ENCODE results near the gene IL20RB.

The IL20RB gene, protein sequence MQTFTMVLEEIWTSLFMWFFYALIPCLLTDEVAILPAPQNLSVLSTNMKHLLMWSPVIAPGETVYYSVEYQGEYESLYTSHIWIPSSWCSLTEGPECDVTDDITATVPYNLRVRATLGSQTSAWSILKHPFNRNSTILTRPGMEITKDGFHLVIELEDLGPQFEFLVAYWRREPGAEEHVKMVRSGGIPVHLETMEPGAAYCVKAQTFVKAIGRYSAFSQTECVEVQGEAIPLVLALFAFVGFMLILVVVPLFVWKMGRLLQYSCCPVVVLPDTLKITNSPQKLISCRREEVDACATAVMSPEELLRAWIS

DNA sequence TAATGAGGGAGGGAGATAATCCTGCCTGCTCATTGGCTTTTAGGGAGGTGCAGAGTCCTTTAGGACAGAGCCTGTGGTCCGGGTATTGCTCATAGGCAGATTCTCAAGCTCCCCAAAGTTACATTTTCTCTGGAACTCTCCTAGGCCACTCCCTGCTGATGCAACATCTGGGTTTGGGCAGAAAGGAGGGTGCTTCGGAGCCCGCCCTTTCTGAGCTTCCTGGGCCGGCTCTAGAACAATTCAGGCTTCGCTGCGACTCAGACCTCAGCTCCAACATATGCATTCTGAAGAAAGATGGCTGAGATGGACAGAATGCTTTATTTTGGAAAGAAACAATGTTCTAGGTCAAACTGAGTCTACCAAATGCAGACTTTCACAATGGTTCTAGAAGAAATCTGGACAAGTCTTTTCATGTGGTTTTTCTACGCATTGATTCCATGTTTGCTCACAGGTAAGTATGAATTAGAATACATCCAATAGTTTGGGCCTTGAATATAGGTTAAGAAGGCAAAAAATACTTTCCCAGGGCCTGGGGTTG, at the start of gene IL20RB:
Gene IL20RB (plus strand): TSS at position 233 of the 538 bp plus-strand sequence. CDS start 131 bp downstream, at position 364.
- DNase-seq (ENCODE audit: low spot score): peak; percentile 88

DNA sequence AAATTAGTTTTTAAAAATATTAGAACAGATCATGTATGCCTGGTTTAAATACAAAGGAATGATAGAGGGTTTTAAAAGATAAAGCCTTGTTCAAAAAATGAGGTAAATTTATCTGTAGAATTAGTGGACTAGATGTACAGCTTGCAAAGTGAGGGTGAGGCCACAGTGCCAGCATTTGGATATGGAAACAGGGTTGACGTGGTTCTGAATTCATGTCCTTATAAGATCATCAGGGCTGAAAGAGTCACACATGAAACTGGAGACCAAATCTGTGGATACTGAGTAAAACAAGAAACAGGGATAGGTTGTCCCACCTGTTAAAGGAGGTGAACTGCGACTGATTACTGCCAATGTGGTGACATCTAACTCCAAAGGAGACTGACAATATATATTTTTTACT, 49.5 kb upstream of the IL20RB start:
- no peak for DNase-seq (ENCODE audit: low spot score)

- no peak for DNase-seq (ENCODE audit: low spot score)
Observed at GRCh38 chr3:136909187-136909586, 48.6 kb upstream of the IL20RB start.

GRCh38 chr3:136910697-136911096, 47.1 kb upstream of the IL20RB start:
- no peak for DNase-seq (ENCODE audit: low spot score)

DNA sequence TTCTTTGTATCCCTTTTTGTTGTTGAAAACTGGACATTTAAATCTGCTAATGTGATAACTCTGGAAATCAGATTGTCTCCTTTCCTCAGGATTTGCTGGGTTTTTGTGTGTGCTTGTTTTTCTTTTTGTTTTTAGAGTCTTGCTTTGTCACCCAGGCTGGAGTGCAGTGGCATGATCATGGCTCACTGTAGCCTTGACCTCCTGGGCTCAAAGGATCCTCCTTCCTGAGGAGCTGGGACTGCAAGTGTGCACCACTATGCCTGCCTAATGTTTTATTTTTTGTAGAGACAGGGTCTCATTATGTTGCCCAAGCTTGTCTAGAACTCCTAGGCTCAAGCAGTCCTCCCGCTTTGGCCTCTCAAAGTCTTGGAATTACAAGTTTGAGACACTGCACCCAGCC, 44.6 kb upstream of the IL20RB start:
- DNase-seq (ENCODE audit: low spot score): no peak

- no peak for DNase-seq (ENCODE audit: low spot score)
Observed at GRCh38 chr3:136914739-136915138, 43.0 kb upstream of the IL20RB start.

DNA sequence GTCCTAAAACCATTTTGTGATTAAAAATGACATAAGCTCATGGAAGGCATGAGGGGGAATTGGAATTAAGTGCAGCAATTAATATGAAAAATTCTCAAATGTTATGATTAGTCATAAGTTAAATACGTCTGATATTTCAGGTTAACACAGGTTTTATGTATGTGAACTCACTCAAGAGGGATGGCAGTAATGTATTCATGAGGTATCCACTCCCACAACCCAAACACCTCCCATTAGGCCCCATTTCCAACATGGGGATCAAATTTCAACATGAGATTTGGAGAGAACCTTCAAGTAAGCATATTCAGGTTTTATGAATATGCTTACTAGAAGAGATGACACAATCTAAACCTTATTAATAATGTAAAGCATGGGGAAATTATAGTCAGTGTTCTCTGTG, 41.6 kb upstream of the IL20RB start:
- DNase-seq (ENCODE audit: low spot score): no peak

- no peak for DNase-seq (ENCODE audit: low spot score)
Observed at GRCh38 chr3:136919799-136920580, 37.8 kb upstream of the IL20RB start.

DNA sequence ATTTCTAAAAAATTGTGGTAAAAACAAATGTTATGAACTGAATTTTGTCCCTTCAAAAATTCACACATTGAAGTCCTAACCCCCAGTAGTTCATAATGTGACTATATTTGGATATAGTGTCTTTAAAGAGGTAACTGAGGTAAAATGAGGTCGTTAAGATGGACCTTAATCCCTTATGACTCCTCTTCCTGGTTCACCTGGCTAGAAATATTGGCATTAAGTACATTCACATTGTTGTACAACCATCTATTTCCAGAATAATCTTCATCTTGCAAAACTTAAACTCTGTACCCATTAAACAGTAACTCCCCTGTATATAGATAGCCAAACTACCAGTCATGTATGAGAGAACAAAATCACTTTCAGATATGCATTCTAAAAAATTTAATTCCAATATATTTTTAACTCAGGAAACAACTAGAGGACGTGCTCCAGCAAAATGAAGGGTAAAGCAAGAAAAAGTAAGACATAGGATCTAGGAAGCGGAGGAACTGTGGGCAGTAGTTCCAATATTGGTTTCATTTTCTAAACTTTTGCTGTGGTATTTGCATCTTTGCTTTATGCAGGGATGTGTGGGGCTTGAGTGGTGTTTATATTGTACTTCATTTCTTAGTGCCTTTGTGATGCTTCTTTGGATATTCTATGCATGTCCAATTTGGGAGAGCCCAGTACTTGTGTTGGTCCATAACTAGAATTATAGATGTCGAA, 36.7 kb upstream of the IL20RB start:
- DNase-seq (ENCODE audit: low spot score): no peak

DNA sequence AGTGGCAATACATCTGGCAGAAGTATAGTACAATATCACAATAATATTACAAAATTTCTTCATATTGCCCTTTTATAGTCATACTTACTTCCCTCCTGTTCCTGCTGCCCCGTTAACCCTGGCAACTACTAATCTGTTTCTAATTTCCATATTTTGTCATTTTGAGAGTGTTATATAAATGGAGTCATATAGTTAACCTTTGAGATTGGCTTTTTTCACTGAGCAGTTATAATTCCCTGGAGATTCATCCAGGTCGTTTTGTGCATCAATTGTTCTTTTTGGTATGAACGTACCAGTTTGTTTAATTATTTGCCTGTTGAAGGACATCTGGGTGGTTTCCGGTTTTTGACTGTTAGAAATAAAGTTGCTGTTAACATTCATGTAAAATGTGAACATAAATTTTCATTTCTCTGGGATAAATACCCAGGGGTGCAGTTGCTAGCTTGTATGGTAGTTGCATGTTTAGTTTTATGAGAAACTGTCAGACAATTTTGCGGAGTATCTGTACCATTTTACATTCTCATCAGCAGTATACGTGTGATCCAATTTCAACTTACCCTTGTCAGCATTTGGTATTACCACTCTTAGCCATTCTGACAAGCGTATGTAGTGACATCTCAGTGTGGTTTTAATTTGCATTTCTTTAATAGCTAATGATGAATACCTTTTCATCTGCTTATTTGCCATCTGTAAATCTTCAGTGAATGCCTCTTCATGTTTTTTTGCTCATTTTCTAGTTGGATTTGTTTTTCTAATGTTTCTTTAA, 32.2 kb upstream of the IL20RB start:
- DNase-seq (ENCODE audit: low spot score): peak; percentile 21

DNA sequence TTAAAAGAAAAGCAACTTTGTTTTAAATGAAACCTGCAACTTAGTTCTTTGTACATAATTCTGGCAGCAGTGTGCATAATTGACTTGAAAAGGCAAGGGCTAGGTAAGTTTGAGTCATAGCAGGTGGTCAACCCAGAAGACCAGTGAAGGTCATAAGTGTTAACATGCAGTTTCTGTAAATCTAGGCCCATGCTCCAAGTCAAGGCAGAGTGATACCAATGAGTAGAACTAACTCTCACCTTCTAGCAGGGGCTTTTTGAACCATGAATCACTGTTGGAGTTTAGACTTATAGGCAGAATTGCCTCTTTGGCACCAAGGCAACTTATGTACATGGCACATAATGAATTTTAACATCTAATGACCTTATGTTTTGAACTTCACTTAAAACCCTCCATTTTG, 29.5 kb upstream of the IL20RB start:
- no peak for DNase-seq (ENCODE audit: low spot score)

- peak; percentile 74 for DNase-seq (ENCODE audit: low spot score)
Observed at GRCh38 chr3:136929977-136930670, 27.7 kb upstream of the IL20RB start.

DNA sequence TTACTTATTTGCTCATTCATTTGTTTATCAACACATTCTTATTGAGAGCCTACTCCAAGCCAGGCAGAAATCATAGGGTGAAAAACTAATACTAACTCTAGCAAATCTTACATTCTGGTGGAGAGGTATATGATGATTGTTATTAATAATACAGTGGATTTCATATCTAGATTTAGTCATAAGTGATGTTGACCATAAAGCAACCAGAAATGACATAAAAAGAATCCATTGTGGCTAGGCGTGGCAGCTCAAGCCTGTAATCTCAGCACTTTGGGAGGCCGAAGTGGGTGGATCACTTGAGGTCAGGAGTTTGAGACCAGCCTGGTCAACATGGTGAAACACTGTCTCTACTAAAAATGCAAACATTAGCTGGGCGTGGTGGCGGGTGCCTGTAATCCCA, 26.2 kb upstream of the IL20RB start:
- DNase-seq (ENCODE audit: low spot score): no peak

DNA sequence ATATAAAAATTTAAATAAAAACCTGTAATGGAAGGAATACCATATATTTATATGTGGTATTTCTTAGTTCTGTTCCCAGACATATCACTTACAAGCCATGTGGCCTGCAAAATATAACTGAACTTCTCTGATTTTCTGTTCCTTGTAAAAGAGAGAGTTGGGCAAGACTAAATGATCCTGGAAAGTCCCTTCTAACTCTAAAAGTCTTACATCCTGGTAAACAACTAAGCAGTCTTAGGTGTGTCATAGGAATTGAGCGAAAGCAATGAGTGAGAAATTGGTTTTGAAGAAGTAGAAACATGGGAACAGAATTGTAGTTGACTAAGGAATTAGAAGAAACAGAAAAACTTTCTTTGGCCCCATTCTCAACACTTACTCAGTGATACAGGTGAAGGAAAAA, 25.3 kb upstream of the IL20RB start:
- no peak for DNase-seq (ENCODE audit: low spot score)

DNA sequence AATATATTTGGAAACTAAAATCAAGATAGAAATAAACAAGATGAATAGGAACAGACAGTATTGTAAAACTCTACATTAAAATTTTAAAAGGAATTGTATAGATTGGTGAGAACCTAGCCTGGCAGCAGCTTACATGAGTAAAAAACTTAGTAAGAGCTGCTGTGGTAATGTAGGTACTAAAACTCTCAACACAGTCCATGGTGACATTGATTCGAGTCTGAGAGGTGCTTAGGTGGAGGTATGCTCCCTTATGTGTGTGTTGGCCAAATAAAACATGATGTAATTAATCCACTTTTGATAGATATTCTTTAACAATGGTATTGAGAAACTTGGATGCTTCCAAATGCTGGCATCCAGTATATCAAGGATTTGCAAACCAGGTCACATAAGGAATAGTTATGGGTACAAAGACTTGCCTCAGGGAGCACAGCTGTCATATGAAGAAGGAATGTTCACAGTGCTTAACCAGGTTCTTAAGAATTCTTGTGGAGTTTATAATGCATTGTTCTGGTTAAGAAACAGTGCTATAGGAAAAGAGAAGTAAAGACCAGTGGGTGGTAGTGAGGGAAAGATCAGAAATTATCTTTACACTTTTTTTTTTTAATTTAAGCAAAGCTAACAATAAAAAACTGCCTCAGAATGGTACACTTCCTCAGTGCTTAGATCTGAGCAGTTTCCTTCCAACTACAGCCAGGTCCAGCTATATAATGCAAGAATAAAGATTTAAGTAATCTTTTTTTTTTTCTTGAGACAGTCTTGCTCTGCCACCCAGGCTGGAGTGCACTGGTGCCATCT, 24.6 kb upstream of the IL20RB start:
- DNase-seq (ENCODE audit: low spot score): no peak

- no peak for DNase-seq (ENCODE audit: low spot score)
Observed at GRCh38 chr3:136937175-136937574, 20.6 kb upstream of the IL20RB start.

DNA sequence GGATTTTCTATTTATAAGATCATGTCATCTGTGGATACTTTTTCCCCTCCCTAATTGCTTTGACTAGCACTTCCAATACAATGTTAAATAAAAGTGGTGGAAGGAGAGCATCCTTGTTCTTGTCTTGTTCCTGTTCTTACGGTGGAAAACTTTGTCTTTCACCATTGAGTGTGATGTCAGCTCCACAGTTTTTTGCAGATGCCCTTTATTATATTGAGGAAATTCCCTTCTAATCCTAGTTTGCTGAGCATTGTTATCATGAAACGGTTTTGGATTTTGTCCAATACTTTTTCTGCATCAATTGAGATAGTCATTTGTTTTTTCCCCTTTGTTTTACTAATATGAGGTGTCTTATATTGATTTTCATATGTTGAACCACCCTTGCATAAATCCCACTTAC, 19.9 kb upstream of the IL20RB start:
- no peak for DNase-seq (ENCODE audit: low spot score)

GRCh38 chr3:136938334-136938733, 19.4 kb upstream of the IL20RB start:
- DNase-seq (ENCODE audit: low spot score): peak; percentile 47

DNA sequence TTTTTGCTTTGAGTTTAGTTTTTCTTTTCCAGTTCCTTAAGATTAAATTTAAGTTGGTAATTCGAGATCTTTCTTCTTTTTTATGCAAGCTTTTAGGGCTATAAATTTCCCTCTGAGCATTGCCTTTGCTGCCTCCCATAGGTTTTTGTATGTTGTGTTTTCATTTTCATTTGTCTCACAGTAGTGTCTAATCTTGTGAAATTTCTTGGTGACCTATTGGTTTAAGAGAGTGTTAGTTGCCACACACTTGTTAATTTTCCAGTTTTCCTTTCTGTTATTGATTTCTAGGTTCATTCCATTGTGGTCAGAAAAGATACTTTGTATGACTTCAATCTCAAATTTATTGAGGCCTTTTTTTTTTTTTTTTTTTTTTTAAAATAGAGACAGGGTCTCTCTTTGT, 18.3 kb upstream of the IL20RB start:
- no peak for DNase-seq (ENCODE audit: low spot score)

DNA sequence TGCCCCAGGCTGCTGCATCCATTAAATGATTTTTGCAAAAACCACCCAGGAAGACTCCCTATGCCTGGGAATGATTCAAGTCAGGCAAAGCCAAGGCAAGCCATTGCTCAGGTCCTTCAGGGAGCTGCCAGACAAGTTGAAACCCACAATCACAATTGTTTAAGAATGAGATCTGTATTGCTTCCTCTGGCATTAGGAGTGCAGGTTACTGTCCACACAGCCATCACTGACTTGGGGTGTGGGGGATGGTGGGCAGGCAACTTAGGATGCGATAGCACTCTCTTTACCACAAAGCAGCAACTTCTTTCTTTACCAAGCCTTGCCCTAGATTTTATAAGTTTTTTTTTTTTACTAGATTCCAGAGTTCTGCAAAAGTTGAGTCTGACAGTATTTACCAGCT, 15.0 kb upstream of the IL20RB start:
- no peak for DNase-seq (ENCODE audit: low spot score)
